ENCODE measurements around the gene CCDC97.

- TF ChIP-seq CTCF (conservative IDR thresholded peaks at IDR 0.05; ENCODE audit: low read depth, low read length): no peak
- no peak for TF ChIP-seq EZH2phosphoT487 (IDR thresholded peaks at IDR 0.05; ENCODE audit: borderline replicate concordance, low read length)
- TF ChIP-seq EZH2 (IDR thresholded peaks at IDR 0.05; ENCODE audit: low read length, unreplicated experiment): no peak
Observed at GRCh38 chr19:41363371-41363752, 53.4 kb downstream of the CCDC97 start.

Data from PC-3 (cell line).